NCI-H2196 treated with DMSO at 0.1 percent for 48 hours (cell line): ENCODE results near the gene SETD6.
A peak's percentile ranks its signal among the peaks of the same experiment; 100 is the strongest.
"Not testable (repeated sequence)": the region's sequence is repeated elsewhere in the genome, so short reads cannot be mapped to it uniquely, and the experiment has no call there.

Experiments used
- DNase-seq: peaks from one replicate; lab custom pipeline; 2025; ENCODE audit not compliant: unreplicated experiment; lab: John Stamatoyannopoulos, UW

Gene SETD6, protein sequence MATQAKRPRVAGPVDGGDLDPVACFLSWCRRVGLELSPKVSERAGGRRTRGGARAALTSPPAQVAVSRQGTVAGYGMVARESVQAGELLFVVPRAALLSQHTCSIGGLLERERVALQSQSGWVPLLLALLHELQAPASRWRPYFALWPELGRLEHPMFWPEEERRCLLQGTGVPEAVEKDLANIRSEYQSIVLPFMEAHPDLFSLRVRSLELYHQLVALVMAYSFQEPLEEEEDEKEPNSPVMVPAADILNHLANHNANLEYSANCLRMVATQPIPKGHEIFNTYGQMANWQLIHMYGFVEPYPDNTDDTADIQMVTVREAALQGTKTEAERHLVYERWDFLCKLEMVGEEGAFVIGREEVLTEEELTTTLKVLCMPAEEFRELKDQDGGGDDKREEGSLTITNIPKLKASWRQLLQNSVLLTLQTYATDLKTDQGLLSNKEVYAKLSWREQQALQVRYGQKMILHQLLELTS

DNA sequence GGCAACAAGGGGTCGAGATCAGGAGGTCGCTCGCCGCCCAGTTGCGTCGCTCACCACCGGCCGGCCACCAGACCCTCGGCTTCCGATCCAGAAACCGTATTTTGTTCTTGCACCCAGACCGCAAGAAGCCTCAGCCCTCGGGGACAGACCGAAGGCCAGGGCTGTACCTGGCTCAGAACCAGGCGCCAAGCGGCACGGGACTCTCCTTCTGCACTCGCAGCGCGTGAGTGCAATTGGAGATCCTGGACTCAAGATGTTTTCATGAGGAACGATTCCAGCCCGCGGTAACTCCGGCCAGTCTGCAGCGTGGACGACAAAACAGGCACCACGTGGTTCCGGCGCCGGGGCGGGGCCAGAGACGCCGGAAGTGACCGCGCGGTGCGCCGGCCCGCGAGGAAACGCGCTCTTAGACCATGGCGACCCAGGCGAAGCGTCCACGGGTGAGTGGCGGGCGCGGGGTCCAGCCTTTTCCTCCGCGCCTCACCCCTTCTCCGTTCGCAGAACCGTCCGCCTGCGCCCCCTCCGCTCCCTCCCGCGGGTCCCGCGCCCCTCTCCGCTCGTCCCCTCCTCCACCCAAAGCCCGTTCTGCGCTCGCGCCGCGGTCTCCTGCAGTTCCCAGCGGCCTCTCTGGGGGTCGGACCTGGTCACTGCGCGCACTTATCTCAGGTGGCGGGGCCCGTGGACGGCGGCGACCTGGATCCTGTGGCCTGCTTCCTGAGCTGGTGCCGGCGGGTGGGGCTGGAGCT, at the start of gene SETD6:
Gene SETD6, plus strand, starts transcription at position 393 of the 746 bp plus-strand sequence. Its CDS starts 21 bp downstream, at position 414.
- DNase-seq = peak; percentile 26

DNA sequence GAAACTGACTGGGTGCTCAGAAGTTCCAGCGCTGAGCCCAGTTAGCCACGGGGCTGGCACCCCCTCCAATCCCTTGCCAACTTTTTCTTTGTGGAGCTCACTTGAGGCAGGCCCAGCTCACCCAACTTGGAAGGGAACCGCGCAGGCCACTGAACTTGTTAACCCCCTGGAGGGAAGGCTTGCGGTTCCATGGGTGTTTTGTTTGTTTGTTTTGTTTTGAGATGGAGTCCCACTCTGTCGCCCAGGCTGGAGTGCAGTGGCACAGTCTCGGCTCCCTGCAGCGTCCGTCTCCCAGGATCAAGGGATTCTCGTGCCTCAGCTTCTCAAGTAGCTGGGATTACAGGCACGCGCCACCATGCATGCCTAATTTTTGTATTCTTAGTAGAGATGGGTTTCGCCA, 49.5 kb upstream of the SETD6 start:
- DNase-seq = no peak

DNA sequence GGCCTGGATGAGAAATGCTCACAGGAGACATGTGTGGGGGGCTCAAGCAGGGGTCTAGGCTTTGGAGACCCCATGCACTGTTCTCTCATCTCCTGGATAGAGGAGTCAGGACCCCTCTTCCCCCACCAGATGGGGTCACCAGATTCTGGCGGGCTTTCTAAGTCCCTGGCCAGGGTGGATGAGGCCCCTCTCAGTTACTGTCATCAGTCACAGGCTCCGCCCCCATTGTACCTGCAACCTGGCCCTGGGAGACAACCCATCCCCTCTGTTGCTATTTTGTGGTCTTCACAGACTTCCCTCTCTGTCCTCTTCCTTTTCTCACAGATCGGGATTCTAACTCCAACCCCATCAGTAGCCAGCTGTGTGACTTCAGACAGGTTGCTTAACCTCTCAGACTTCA, 48.9 kb upstream of the SETD6 start:
- no peak for DNase-seq

DNA sequence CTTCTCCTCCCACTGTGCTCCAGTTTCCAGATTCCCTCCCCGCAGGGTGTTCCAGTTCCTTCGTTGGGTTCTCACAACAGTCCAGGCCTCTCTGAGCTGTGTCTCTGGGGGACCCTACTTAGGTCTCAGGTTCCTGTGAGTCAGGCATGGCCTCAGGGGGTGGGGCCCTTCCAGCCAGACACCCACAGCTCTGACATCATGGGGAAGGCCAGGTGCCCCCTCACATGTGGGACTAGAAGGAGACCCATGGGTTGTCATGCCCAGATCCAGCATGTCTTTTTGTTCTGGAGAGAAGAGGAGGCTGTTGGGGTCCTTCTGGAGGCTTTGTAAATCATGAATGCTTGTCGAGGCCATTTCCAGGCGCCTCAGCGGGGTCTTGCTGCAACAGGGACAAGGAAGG, 47.4 kb upstream of the SETD6 start:
- DNase-seq = no peak

DNA sequence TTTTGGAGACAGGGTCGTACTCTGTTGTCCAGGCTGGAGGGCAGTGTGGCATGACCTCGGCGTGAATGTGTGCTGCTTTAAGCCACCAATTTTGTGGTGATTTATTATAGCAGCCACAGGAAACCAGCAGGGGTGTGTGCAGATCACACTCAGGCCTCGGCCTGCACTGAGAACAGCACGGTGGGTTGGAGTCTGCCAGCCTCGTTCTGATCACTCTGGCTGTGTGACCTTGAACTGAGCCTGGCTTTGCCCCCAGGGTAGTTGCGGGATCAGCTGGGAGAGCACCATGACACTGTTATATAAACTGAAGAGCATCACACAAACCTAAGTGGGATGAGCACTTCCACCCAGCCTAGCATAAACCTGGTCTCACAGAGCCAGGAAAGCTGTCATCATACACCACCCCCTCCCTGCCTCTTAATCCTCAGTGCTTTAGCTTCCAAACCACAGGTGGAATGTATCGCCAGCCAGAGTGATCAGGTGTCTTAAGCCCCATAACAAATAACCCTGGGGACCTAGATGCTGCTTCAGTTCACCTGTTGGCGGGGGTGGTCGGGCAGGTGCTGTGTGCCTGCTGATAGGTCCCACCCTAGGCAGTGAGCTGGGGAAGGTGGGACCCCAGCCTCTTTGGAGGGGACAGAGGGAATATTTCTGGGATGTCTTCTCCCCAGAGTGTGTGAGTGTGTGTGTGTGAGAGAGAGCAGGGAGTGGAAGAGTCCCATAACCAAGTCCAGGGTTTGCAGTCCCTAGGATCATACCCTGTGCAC, 43.9 kb upstream of the SETD6 start:
- DNase-seq = no peak

DNA sequence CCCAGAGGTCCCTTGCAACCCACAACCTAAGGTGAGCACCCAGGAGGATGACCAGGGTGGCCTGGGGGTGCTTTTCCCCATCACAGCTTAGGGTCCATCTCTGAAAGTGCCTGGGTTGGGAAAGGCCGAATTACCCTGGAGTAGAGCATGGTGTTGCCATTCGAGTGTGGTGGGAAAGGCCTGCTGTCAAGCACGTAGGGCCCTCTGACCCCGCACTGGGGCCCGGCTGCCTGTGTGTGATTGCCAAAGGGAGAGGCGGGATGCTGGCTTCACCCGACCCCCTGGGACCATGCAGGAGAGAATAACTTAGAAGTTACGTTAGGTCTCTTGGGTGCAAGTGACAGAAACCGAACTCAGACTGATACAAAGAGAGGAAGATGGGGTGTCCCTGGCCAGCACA, 43.1 kb upstream of the SETD6 start:
- no peak for DNase-seq

DNA sequence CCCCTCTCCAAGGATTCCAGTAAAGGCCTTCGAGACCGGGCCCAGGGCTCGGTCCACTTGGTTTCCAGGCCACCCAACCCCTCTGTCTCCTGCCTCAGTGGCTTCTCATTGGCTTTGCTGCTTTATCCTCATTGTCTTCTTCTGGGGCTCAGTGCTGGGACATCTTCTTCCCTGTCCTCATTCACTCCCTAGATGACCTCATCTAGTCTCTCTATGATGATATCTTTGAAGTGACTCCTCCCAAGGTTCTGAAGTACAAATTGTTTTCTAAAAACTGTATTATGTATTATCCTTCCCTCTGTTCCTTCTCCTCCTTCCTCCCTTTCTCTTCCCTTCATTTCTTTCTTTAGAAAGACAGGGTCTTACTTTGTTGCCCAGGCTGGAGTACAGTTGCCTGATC, 42.5 kb upstream of the SETD6 start:
- DNase-seq = no peak

DNA sequence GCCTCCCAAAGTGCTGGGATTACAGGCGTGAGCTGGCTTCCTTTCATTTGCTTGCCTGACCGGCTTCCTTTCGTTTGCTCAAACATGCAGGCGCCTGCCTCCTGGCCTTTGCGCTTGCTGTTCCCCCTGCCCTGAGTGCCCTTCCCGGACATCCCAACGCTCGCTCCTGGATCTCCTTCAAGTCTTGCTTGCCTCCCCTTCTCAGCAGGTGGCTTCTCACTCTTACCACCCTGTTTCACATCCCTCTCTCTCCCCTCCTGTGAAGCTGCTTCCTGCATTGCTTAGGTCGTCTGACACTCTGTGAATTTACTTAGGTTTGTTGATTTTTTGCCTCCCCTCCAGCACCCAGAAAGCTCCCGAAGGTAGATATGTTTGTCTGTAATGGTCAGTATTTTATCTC, 41.0 kb upstream of the SETD6 start:
- no peak for DNase-seq

DNA sequence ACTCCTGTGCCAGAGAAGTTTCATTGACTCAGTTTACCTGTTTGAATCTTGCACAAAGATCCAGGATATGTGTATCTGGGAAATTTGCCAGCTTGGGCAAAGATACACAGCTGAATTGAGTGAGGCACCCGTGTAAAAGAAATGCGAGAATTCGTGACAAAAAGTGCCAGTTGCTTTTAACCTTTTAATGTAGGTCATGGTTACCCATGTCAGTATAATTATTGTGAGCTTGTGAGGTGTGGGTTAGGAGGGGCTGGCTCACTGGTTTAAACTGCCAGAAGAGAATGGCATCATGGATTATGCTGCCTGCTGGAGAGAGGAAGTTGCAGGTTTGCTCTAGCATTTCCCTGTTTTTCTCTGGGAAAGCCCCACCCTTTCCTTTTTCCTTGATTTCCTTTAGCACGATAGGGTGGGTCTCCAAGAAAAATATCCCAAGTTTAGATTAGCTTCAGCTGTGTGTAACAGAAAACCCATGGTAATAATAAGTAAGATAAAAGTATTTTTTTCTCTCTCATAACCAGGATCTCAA, 40.2 kb upstream of the SETD6 start:
- no peak for DNase-seq

DNA sequence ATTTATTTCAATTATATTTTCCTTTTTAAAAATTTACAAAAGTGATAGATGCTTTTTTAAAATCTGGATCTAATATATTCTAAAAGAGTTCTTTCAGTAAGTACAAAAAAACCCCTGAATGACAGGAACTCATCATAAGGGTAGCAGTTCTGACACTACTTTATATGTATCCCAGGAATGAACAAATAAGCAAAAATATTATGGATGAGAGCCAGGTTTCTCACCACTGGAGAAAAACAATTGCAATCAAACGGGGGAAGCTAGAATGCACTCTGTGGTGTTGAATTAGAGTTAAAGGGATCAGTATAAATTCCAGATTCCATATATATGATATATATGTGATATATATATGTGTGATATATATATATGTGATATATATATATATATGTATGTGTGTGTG, 38.5 kb upstream of the SETD6 start:
- no peak for DNase-seq

DNA sequence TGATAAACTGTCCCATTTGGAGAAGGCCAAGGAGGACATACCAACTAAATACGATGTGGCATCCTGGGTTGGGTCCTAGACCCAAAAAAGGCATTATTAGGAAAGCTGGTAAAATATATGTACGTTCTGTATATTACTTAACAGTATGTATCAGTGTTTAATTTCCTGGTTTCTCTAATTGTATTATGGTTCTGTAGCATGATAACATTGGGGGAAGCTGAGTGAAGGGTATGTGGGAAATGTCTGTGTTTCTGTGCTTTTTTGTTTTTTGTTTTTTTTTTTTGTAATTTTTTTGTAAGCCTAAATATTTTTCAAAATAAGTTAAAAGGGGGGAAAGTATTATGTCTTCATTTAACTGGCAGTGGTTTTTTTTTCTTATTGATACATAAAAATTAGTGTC, 36.9 kb upstream of the SETD6 start:
- no peak for DNase-seq

DNA sequence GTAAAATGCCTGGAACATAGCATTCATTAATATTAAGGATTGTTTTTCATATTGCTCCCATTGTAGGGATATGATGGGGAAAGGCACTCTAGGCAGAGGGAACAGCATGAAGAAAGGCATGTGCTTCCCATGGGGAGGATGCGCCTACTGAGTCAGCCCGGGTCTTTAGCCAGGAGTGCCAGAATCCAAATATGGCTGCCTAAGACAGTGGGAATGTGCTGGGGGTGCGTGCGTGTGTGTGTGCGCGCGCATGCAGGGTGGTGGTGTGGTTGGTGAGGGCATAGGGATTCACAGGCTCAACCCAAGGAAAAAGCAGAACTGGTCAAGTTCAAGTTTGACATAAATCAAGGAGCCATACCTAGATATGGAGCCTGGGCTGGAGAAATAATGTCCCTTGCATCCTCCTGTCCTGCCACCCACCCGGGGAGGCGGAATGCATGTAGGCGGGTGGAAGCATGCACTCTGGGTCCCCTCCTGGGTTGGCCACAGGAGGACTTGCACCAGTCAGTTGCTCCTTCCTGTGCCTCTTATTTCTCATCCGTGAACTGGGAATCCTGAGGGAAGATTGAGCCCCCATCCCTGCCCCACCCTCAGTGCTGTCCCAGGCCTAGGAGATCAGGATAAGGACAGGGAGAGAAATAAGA, 34.0 kb upstream of the SETD6 start:
- DNase-seq = no peak

DNA sequence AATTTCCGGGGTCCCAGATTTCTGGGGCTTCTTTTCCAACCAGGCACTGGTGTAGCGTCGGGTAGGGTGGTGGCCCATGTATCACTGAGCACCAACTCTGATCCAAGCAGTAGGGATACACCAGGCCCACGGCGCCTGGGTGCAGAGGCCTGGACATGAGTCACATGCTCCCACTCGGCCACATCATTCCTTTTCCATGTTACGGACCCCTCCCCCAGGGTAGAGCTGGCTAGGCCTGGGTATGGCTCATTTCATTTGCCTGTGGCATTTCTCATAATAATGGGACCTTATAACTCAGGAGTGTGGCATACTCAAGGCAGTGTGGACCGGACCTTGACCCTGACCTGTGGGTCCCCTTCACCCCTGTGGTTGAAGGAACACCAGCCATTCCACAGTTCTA, 33.4 kb upstream of the SETD6 start:
- DNase-seq = no peak

DNA sequence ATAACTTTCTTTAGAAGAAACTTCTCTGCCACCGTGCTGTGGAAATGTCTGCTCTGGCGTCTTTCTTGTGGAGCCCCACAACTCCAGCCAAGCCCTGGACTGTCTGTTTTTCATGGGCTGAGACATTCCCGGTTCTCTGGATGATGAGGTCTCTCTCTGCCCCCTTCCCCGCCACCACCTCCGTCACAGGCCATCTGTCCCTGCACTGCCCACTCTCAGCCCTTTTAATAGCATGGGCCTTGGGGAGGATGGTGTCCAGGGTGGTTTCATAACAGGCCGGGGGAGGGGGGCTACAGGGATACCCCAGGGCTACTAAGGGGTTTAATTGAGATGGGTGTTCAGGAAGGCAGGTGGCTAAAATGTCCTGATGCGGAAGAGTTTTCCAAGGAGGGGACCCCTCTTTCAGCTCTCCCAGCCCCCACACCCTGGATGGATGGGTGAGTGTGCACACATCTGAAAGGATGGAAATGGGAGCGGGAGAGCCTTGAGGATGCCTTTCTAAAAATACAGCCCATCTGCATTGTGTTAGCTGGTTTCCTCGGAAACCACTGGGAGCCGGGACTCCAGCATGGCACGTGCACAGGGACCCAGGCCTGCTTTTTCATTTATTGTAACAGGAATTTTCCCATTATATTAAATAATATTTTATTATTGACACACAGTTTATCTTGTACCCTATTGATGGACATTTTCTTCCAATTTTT, 30.0 kb upstream of the SETD6 start:
- DNase-seq = no peak

DNA sequence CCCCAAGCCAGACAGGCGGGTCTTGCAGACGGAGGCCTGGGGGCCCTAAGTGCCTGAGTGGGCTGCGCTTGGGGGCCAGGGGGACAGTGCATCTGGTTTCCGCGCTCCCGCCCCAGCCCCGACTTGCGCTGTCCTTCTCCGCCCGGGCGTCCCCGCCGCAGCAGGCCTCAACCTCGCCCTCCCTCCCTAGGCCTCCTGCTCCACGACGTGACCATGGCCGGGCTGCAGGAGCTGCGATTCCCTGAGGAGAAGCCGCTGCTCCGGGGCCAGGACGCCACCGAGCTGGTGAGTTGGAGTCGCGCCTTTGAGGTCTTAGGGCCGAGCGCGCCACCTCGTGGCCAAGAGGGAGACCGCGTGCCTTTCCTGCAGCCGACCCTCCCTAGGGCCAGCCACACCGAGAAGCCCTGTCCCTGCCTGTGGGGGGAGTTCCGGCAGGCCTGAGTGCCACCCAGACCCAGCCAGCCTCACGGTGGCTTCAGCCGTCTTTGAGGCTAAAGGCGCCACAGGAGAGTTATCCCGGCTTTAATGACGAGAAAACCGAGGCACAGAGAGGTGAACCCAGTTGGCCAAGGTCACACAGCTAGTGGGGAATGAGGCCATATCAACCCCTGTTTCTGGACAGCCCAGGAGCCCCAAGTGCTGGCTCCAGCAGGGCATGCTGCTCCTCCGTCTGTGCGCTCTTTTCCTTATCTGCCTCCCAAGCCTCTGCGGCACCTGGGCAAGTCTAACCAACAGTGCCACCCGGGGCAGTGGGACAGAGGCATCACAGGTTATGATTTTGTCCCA, 27.6 kb upstream of the SETD6 start:
- peak; percentile 55 for DNase-seq

DNA sequence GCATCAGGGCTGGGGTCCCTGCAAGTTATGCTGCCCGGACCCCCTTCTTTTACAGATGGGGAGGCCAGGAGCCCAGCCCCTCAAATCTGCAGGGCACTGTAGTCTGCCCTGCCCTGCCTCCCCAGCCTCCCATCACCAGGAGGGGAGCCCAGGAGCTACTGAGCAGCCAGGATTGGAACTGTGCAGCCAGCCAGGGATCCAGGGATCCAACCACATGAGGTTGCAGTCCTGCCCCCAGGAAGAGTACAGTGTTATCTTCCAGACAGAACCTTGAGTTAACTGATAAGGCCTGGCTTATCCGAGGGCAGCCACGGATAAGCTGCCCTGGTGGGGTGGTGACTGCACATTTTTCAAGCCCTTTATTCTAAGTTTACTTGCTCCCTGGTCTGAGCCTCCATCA, 26.8 kb upstream of the SETD6 start:
- no peak for DNase-seq

DNA sequence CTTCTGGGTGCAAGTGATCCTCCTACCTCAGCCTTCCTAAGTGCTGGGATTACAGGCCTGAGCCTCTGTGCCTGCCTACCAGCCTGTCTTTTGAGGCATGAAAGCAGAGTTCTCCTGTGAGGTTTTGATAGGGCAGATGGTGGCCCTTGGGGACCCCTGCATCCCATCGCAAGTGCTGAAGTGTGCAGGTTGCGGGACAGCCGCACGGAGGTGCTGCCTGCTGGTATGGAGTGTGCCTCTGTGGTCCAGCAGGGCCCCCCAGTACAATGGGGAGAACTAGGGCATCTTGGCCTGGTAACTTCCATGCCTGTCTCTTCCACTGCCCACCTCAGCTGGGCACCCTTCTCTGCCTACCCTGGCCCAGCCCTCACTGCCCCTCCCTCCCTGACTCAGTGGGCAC, 25.3 kb upstream of the SETD6 start:
- no peak for DNase-seq

DNA sequence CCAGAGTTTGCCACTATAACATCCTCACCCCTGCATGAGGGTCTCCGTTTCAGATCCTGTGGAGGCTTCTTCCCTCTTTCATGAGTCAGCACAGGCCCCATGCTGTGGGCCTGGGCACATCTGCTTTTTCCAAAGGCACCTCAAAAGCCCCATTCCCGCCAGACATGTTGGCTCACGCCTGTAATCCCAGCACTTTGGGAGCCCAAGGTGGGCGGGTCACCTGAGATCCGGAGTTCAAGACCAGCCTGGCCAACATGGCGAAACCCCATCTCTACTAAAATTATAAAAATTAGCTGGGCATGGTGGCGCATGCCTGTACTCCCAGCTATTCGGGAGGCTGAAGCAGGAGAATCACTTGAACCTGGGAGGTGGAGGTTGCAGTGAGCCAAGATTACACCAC, 24.8 kb upstream of the SETD6 start:
- not testable (repeated sequence) for DNase-seq

DNA sequence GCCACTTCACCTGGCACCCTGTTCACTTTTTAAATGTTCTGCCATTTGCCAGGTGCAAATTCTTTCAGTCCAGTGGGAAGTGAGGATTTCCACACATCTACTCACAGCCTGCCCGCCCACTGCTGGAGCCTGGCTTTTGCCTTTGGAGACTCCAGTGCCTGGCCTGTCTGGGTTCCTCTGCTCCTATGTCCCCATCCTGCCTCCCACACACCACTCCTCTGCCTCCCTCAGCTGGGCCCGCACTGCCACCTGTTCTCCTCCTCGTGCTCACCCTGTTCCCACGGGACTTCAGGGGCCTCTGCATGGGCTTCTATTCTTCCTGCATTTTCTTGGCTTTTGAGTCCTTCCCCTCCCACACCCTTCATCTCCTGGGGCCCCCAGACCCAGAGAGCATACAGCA, 23.3 kb upstream of the SETD6 start:
- no peak for DNase-seq

DNA sequence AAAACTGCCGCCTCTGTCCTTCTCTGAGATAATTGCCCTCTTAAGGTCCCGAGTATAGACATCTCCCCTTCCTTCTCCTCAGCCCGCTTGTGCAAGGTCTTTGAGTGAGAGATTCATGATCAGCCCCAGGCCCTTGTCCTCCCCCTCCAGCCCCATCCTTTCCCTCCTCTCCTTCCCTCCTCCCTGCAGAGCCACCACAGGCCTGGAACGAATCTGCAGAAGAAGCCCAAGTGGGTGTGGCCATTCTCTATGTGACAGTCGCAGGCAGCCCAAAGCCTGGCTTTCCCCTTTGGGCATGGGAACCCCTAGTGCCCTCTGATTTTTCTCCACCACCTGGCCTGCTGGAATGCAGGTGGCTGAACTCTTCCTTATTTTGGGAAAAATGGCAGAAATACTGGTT, 22.6 kb upstream of the SETD6 start:
- DNase-seq = no peak
